Mucosa of rectum (tissue), 2 donors: ENCODE results near the gene FBXL14.

Experiments used
- H3K27ac ChIP-seq, 2 donors: one replicate each; pipeline ENCODE4 v1.7.0; 2013; ENCODE audit warnings: inconsistent platforms in 2 of 2, low read depth in 2 of 2, low read length in 2 of 2
- H3K27me3 ChIP-seq, 2 donors: one replicate each; pipeline ENCODE4 v1.7.0; 2013; ENCODE audit warnings: low read length in 2 of 2; ENCODE audit not compliant: control insufficient read depth in 2 of 2, insufficient read depth in 2 of 2
- H3K36me3 ChIP-seq, 2 donors: one replicate each; pipeline ENCODE4 v1.7.0; 2013; ENCODE audit warnings: low read length in 2 of 2; ENCODE audit not compliant: control insufficient read depth in 2 of 2, insufficient read depth in 2 of 2
- H3K4me1 ChIP-seq, 2 donors: one replicate each; pipeline ENCODE4 v1.7.0; 2013; ENCODE audit warnings: low read length in 2 of 2, mild to moderate bottlenecking in 1 of 2; ENCODE audit not compliant: control insufficient read depth in 2 of 2, insufficient read depth in 2 of 2
- H3K4me3 ChIP-seq, 2 donors: one replicate each; pipeline ENCODE4 v1.7.0; 2013; ENCODE audit warnings: low read length in 2 of 2
- H3K9ac ChIP-seq, 2 donors: one replicate each; pipeline ENCODE4 v1.7.0; 2013; ENCODE audit warnings: low read length in 2 of 2, low read depth in 1 of 2, mild to moderate bottlenecking in 1 of 2
- H3K9me3 ChIP-seq, 2 donors: one replicate each; pipeline ENCODE4 v1.7.0; 2013; ENCODE audit warnings: low read length in 2 of 2; ENCODE audit not compliant: control insufficient read depth in 2 of 2
- donor health status: healthy.
- donor health status: Normal muscosa, but diverticular disease.

FBXL14 gene

DNA sequence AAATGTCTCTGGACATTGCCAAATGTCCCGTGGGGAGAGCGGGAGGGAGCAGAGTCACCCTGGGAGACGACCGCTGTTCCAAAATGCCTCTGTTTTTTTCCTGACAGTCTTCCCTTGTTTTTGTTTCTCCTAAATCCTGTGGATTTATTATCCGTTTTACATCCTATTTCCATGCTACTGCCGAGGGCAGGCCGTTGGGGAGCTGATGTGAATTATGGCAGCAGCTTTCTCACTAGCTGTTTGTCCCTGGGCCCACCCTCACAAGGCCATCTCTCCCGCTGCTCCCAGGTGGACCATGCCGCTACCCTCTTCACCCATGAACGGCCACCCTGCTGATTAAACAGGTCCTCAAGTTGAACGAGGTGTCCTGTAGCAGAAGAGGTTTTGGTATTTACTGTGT lies 55.2 kb downstream of the FBXL14 start:
- Histone ChIP-seq H3K27ac (no peak overlapping the region), H3K27me3 (peaks cover 6 to 8% of the 10 kb centered on the region in 2 donors), H3K36me3 (no peaks in the 10 kb centered on the region), H3K9ac (no peak overlapping the region), H3K4me3 (no peak overlapping the region), H3K4me1 (peaks cover 0 to under 1% of the 10 kb centered on the region in 2 donors), H3K9me3 (no peaks in the 10 kb centered on the region)

DNA sequence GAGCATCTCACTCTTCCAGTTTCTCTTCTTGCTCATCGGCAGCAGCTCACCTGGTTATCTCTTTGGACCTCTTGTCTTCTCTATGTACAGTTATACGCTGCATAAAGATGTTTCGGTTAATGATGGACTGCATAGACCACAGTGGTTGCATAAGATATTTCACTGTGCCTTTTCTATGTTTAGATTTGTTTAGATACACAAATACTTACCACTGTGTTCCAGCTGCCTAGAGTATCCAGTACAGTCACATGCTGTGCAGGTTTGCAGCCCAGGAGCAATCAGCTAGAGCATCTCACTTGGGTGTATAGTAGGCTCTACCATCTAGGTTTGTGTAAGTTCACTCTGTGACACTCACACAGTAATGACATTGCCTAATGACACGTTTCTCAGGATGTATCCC lies 57.6 kb downstream of the FBXL14 start:
- Histone ChIP-seq H3K27ac (no peak overlapping the region), H3K36me3 (no peaks in the 10 kb centered on the region), H3K4me1 (peaks cover 2 to 4% of the 10 kb centered on the region in 2 donors), H3K4me3 (no peak overlapping the region), H3K27me3 (peaks cover 16 to 22% of the 10 kb centered on the region in 2 donors), H3K9ac (no peak overlapping the region), H3K9me3 (no peaks in the 10 kb centered on the region)

DNA sequence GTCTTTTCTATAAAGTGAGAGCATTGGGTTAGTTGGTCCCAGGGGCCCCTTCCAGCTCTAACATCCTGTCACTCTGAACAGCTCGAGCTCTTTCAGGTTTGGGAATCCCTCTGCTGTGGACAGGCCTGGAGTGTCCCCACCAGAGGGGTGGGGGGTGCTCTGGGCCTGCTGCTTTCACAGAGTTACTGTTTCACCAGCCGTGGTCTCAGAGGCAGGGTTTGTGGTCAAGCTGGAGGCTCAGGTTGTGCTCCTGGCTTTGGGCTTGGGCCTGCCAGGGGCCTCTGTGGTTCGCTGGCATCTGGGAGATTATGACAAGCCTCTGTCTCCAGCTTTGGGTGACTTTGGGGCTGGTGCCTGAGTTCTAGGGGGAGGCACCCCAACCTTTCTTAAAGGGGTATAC lies 59.6 kb downstream of the FBXL14 start:
- H3K4me3 ChIP-seq, result no peak overlapping the region
- H3K36me3 ChIP-seq, result no peaks in the 10 kb centered on the region
- no peak overlapping the region for H3K27ac ChIP-seq
- H3K9me3 ChIP-seq, result no peaks in the 10 kb centered on the region
- H3K27me3 ChIP-seq, result peaks cover 23 to 30% of the 10 kb centered on the region in 2 donors
- peaks cover 2 to 4% of the 10 kb centered on the region in 2 donors for H3K4me1 ChIP-seq
- H3K9ac ChIP-seq, result no peak overlapping the region

DNA sequence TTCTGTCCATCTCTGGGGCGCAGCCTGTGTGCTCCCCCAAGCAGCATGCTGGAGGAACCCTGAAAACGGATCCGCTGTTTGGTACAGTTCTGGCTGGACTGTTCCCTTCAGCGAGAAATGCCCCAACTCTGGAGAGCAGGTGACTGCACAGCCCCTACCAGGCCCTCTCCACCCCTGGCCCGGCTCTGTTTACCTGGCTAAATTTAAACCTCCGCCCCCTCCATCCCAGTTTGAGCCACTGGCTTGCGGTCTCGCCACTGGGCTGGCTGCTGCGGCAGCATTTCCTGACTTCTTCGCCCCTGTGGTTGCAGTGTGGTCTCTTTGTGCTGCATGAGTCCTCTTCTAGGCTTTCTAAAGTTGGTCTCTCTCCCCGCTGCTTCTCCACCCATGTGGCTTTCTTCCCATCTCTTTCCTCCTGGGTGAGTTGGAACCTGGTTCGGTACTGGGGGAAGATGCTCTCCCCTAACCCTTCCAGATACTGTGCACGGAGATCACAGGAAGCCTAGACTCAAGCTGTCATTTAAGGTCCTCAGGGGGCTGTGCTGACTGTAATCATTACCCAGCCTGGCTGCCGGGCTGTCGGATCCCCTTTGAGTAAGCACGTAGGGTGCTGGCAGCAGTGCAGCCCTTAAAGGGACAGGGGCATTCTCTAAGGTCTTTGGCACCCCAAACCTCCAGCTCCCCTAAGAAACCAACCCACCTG lies 60.6 kb downstream of the FBXL14 start:
- Histone ChIP-seq H3K9ac (no peak overlapping the region), H3K36me3 (no peaks in the 10 kb centered on the region), H3K27me3 (peaks cover 29 to 36% of the 10 kb centered on the region in 2 donors), H3K9me3 (no peaks in the 10 kb centered on the region), H3K4me3 (peak overlapping the region in 1 of 2 donors; percentile 51), H3K27ac (peak overlapping the region in 1 of 2 donors; percentile 57), H3K4me1 (peaks cover 2 to 4% of the 10 kb centered on the region in 2 donors)

DNA sequence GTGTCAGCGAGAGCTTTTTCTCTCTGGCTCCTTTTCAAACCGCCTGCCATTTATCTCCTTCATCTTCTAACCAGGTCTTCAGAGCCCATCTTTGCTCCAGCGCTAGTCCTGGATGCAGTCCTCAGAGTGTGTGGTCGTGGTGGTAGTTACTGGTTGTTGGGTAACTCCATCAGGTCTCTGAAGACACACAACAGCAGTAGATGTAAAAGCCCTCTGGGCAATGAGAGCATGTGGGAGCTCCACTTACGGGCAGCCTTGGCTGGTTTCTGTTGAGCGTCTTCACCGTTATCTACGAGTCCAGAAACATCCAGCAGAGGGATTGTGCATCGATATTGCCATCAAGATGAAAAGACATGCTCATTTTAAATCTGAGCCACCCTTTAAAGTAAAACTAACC lies 61.2 kb downstream of the FBXL14 start:
- Histone ChIP-seq H3K27me3 (peaks cover 28 to 36% of the 10 kb centered on the region in 2 donors), H3K36me3 (no peaks in the 10 kb centered on the region), H3K9me3 (no peaks in the 10 kb centered on the region), H3K27ac (peak overlapping the region in 1 of 2 donors; percentile 57), H3K4me1 (peaks cover 2 to 4% of the 10 kb centered on the region in 2 donors), H3K9ac (no peak overlapping the region), H3K4me3 (peak overlapping the region in 1 of 2 donors; percentile 51)

DNA sequence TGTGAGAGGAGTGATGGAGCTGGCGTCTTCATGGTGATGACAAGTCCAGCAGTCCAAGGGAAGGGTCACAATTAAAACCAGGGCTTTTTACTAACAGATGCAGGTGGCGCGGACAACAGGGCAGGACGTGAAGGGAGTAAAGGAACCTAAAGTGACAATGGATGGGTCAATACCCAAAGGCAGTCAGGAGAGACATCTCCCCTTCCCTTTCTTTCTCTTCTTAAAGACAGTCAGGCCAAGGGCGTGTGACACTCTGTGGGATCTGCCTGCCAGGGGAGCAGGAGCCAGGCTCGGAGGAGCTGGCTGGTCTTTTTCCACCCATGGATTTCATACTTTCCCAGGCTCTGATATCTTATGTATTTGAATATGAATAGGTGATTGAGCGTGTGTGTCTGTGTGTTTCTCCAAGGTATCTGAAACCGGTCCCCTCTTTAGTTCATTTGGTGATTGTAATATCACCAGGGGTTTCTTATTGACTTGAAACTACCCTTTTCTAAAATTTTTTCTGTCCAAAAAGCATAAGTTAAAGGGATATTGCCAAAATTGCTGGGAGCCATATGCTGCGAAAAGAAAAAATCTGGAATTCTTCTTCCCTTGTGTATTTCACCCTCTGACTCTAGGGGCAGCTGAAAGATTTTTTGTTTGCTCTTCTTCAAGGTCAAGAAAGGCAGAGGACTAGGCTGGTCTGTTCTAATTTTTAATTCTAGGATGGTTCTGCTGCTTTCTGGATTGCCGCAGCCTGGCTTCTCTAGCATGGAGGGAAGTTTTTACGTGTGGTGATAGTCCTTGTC lies 61.8 kb downstream of the FBXL14 start:
- H3K36me3 ChIP-seq, result no peaks in the 10 kb centered on the region
- peak overlapping the region in 1 of 2 donors; percentile 51 for H3K4me3 ChIP-seq
- no peak overlapping the region for H3K9ac ChIP-seq
- H3K27ac ChIP-seq, result peak overlapping the region; percentile 33 to 57
- H3K9me3 ChIP-seq, result no peaks in the 10 kb centered on the region
- peaks cover 28 to 36% of the 10 kb centered on the region in 2 donors for H3K27me3 ChIP-seq
- peaks cover 2 to 4% of the 10 kb centered on the region in 2 donors for H3K4me1 ChIP-seq

DNA sequence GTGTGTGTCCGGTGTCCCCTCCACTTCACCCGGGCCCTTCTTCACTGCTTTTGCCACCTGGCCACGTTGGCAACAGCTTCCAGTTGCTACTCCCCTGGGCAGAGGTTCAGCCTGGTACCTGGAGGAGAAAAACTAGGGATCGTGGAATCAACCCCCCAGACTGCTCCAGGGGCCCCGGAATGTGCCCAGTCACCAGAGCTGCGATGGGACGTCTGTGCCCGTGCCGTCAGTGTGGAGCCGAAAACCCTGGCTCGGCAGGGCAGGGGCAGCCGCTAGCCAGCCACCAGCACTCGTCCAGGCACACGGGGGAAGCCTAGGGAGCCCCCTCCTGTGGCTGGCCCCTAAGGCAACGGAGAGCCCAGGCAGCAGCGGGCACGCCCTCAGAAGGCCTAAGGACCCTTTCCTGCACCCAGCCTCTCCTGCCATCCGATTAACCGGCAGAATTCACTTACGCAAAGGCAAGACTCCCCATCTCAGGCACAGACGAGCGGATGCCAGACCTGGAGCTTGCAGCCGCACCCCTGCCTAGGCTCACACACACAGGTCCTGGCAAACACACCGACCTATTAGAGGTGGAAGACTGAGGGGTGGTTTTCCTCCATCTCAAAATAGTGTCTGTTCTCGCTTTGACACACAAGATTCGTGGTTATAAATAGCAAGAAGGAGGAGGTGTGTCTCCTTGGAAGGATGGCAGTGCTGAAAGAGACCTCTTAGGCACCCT lies 62.6 kb downstream of the FBXL14 start:
- Histone ChIP-seq H3K4me3 (peak overlapping the region; percentile 43 to 58), H3K9ac (peak overlapping the region in 1 of 2 donors; percentile 47), H3K27me3 (peaks cover 28 to 36% of the 10 kb centered on the region in 2 donors), H3K4me1 (peaks cover 2 to 4% of the 10 kb centered on the region in 2 donors), H3K27ac (peak overlapping the region in 1 of 2 donors; percentile 33), H3K36me3 (no peaks in the 10 kb centered on the region), H3K9me3 (no peaks in the 10 kb centered on the region)

DNA sequence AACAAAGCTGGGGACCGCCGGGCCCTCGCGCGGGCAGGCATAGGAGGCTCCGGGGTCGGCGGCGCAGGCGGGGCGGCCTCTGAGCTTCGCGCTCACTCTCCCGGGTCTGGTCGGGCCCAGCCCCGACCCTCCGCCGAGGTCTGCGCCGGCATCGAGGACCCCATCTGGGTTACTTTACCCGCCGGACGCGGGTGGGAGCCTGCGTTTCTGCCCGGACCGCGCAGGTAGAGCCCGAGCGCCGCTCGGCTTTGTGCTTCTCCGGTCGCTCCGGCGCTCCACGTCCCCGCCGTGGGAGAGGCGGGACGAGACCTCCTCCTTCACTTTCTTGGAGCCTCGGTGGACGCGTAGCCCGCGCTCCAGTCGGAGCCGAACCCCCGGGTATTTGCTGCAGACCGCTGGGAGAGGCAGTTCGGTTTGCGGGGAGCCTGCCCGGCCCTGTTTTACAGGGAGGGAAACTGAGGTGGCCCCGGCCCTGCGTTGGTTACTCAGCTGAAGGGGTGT lies 63.2 kb downstream of the FBXL14 start:
- Histone ChIP-seq H3K9me3 (no peaks in the 10 kb centered on the region), H3K27me3 (peaks cover 24 to 33% of the 10 kb centered on the region in 2 donors), H3K9ac (peak overlapping the region in 1 of 2 donors; percentile 47), H3K4me1 (peaks cover 2 to 4% of the 10 kb centered on the region in 2 donors), H3K4me3 (peak overlapping the region; percentile 43 to 58), H3K36me3 (no peaks in the 10 kb centered on the region), H3K27ac (no peak overlapping the region)

DNA sequence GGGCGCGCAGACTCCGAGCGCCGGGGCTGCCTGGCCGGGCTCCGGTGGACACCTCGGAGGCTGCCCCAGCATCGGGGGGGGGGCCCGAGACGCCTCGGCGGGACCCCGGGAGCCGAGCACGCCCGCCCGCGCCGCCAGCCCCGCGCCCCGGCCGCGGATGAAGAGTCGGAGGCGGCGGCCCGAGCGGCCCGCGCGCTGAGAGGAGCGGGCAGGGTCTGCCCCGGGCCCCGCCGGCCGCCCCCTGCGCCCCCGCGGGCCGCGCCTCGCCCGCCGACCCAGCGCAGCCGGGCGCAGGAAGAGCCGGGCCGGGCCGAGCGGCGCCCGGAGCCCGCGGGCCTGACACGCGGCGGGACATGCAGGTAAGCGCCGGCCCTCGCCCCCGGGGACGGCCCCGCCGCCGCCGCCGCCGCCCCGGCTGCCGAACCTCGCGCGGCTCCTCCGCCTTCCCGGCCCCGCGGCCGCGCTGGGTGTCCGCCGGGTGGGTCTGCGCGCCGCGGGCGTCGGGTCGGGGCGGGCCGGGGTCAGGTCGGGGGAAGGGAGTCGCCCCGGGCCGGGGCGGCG lies 63.7 kb downstream of the FBXL14 start:
- H3K4me3 ChIP-seq, result peak overlapping the region; percentile 43 to 58
- H3K9ac ChIP-seq, result peak overlapping the region in 1 of 2 donors; percentile 45
- H3K9me3 ChIP-seq, result no peaks in the 10 kb centered on the region
- H3K36me3 ChIP-seq, result no peaks in the 10 kb centered on the region
- peaks cover 29 to 33% of the 10 kb centered on the region in 2 donors for H3K27me3 ChIP-seq
- H3K27ac ChIP-seq, result no peak overlapping the region
- peaks cover 2 to 4% of the 10 kb centered on the region in 2 donors for H3K4me1 ChIP-seq
